Mesothelial cell of epicardium (in vitro differentiated cells): Measurements from ENCODE around the gene PTPRN2. TPM values are rescaled to one million over a fixed set of nuclear protein-coding genes. Genes with fewer than 3 reads are reported as not detected.
"Not testable (repeated sequence)": the region's sequence is repeated elsewhere in the genome, so short reads cannot be mapped to it uniquely, and the experiment has no call there.

Source experiments
- DNase-seq, 2 experiments: peaks; one replicate each; pipeline ENCODE4 v3.0.0; 2021; ENCODE audit warnings: low spot score in 2 of 2; ENCODE audit not compliant: unreplicated experiment in 2 of 2
- H3K27ac Mint-ChIP-seq: 2 replicates; pipeline ENCODE4 v1.8.0; 2021; ENCODE audit warnings: mixed read lengths
- H3K27me3 Mint-ChIP-seq: 2 replicates; pipeline ENCODE4 v1.8.0; 2021; ENCODE audit warnings: low read depth, mixed read lengths
- H3K36me3 Mint-ChIP-seq: 2 replicates; pipeline ENCODE4 v1.8.0; 2021; ENCODE audit warnings: mixed read lengths
- H3K4me1 Mint-ChIP-seq: 2 replicates; pipeline ENCODE4 v1.8.0; 2021; ENCODE audit warnings: mixed read lengths
- H3K4me3 Mint-ChIP-seq: 2 replicates; pipeline ENCODE4 v1.8.0; 2021; ENCODE audit warnings: mild to moderate bottlenecking, moderate library complexity, mixed read lengths
- H3K9me3 Mint-ChIP-seq: 2 replicates; pipeline ENCODE4 v1.8.0; 2021; ENCODE audit warnings: mixed read lengths
- total RNA-seq: library from RNA; stranded (reverse); gene quantifications from 3 replicates; pipeline ENCODE4 v1.2.1, GENCODE V29; 2021
- TF ChIP-seq, protein P1 (sequence below): fragments of 200-600 bp; sonication (generic); IDR thresholded peaks from one replicate; pipeline ENCODE4 v1.5.0; 2021; ENCODE audit warnings: antibody characterized with exemption; ENCODE audit not compliant: unreplicated experiment

PTPRN2 gene
- total RNA-seq, 1 donor from 2014 or later: 2.2 TPM

DNA sequence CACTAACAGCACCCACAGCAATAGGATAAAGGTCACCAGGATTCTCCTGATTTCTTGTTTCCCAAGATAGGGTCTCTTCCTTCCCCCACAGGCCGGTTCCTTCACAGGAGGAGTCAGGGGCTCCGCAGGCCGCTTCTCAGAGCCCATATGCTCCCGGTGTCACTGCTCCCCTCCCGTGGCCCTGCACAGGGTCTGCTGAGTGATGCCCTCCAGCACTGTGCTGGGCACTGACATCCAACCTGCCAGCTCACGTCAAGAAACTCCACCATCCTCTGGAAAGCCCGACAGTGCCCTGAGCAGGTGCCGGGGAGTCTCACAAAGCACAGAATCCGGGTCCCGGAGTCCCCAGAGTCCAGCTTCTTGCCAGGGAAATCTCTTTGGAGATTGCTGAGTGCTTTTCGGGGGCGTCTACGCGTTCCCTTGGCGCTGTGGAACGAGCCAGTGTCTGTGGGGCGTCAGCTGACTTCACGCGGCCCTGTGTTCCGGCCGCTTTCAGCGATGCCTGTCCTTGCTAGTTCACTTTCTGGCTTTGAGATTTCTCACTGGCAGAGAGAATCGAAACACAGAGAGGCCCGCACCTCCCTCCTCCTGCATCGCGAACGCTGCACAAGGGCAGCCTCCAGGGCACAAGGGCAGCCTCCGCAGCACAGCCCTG, 683.3 kb downstream of the PTPRN2 start:
- Mint-ChIP-seq H3K27ac (no peak overlapping the region), H3K9me3 (no peaks in the 10 kb centered on the region), H3K27me3 (peaks cover 4% of the 10 kb centered on the region), H3K36me3 (no peaks in the 10 kb centered on the region), H3K4me3 (no peak overlapping the region), H3K4me1 (no peaks in the 10 kb centered on the region)
- no peak for DNase-seq
- TF ChIP-seq, protein P1, sequence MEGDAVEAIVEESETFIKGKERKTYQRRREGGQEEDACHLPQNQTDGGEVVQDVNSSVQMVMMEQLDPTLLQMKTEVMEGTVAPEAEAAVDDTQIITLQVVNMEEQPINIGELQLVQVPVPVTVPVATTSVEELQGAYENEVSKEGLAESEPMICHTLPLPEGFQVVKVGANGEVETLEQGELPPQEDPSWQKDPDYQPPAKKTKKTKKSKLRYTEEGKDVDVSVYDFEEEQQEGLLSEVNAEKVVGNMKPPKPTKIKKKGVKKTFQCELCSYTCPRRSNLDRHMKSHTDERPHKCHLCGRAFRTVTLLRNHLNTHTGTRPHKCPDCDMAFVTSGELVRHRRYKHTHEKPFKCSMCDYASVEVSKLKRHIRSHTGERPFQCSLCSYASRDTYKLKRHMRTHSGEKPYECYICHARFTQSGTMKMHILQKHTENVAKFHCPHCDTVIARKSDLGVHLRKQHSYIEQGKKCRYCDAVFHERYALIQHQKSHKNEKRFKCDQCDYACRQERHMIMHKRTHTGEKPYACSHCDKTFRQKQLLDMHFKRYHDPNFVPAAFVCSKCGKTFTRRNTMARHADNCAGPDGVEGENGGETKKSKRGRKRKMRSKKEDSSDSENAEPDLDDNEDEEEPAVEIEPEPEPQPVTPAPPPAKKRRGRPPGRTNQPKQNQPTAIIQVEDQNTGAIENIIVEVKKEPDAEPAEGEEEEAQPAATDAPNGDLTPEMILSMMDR: no peak

DNA sequence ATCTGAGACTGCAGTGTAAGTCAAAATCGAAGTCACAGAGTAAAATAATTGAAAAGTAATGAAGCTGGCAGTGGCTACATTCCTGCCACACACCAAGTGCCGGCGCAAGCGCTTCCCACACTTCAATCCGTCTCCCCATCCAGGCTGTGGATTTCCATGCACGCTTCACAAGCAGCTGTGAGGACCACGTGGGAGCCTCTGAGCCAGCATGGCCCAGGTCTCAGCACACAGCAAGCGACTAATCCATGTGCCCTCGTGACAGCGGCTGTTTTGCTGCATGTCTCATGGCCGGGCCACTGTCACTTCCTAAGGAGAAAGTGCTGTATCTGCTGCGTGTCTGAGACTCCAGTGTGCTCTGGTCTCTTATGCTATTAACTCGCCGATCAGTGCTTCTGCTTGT, 683.9 kb downstream of the PTPRN2 start:
- Mint-ChIP-seq H3K36me3 (no peaks in the 10 kb centered on the region), H3K4me3 (no peak overlapping the region), H3K4me1 (no peaks in the 10 kb centered on the region), H3K27ac (no peak overlapping the region), H3K9me3 (no peaks in the 10 kb centered on the region), H3K27me3 (peaks cover 4% of the 10 kb centered on the region)
- TF ChIP-seq, protein P1: no peak
- DNase-seq: no peak

DNA sequence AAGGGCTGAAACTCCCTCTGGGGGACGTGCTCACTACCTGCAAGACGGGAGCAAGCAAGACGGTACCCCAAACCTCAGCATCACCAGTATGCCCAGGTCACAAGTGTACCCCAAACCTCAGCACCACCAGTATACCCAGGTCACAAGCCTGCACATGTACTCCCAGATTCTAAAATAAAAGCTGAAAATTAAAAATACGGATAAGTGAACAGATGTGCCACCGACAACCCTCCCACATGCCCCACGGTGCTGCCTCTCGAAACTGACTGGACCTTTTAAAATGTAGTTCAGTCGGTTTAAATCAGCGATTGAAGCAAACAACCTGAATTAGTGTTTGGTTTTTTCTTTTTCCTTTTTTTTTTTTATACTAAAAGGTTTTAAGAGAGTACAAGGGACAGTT, 684.3 kb downstream of the PTPRN2 start:
- TF ChIP-seq, protein P1: no peak
- Mint-ChIP-seq H3K27me3 (peaks cover 4% of the 10 kb centered on the region), H3K36me3 (no peaks in the 10 kb centered on the region), H3K9me3 (no peaks in the 10 kb centered on the region), H3K4me1 (no peaks in the 10 kb centered on the region), H3K4me3 (no peak overlapping the region), H3K27ac (no peak overlapping the region)
- DNase-seq: no peak

DNA sequence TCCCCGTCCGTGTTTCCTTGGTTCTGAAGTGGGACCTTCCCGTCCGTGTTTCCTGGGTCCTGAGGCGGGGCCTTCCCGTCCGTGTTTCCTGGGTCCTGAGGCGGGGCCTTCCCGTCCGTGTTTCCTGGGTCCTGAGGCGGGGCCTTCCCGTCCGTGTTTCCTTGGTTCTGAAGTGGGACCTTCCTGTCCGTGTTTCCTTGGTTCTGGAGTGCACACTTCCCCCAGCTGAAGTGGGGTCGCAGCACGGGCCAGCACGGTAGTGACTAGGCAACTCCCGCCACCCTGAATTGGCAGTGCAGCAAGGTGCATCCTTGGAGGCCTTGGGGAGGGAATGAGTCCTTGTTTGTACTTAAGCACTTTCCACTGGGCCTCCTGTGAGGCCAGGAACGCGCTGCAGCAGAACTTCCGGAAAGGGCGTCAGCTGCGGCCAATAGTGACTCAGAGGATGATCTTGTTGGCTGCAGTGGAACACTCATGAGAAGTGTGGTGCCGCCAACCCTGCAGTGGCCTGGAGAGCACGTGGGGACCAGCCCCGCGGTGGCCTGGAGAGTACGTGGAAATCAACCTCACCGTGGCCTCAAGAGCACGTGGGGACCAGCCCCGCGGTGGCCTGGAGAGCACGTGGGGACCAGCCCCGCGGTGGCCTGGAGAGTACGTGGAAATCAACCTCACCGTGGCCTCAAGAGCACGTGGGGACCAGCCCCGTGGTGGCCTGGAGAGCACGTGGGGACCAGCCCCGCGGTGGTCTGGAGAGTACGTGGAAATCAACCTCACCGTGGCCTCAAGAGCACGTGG, 685.6 kb downstream of the PTPRN2 start:
- H3K27ac Mint-ChIP-seq, H3K4me1 Mint-ChIP-seq, H3K36me3 Mint-ChIP-seq, DNase-seq, H3K27me3 Mint-ChIP-seq, H3K4me3 Mint-ChIP-seq, H3K9me3 Mint-ChIP-seq: not testable (repeated sequence)

DNA sequence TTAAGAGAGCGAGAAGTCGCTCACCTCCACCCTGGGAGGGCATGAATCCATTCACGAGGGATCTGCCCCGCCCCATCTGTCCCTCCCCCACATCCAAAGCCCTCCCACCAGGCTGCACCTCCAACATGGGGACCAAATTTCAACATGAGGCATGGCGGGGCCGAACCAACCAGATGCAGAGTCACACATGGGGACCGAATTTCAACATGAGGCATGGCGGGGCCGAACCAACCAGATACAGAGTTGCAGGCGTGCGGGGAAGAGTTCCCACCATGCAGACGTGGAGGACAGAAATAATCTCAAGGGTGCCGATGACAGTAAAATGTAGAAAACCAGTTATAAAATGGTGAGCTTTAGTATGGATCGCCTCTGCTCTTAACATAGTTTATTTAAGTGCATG, 686.5 kb downstream of the PTPRN2 start:
- Mint-ChIP-seq H3K9me3 (no peaks in the 10 kb centered on the region), H3K4me3 (no peak overlapping the region), H3K27ac (no peak overlapping the region), H3K4me1 (no peaks in the 10 kb centered on the region), H3K27me3 (peaks cover 4% of the 10 kb centered on the region), H3K36me3 (no peaks in the 10 kb centered on the region)
- TF ChIP-seq, protein P1: no peak
- no peak for DNase-seq

DNA sequence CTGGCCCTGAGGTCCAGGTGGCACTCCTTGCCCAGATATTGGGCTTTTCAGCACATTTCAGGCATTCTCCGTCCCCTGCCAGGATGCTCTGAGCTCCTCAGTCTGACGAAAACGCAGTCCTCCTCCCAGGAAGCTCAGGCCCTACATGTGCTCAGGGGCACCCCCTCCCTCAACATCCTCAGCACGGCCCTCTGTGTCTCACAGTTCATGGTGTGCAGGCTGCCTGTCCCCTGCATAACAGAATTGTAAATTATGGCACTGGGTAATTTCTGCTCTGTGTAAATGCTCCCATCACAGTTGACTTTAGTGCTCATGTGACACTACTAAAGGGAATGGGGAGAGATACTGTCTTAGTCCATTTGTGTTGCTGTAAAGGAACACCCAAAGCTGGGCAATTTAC, 687.1 kb downstream of the PTPRN2 start:
- H3K27ac Mint-ChIP-seq: no peak overlapping the region
- no peaks in the 10 kb centered on the region for H3K36me3 Mint-ChIP-seq
- TF ChIP-seq, protein P1: no peak
- H3K4me1 Mint-ChIP-seq: no peaks in the 10 kb centered on the region
- peaks cover 4% of the 10 kb centered on the region for H3K27me3 Mint-ChIP-seq
- no peak for DNase-seq
- no peaks in the 10 kb centered on the region for H3K9me3 Mint-ChIP-seq
- H3K4me3 Mint-ChIP-seq: no peak overlapping the region
